HFFc6 (cell line): ENCODE results near the gene MAPK12. TPM values are rescaled to one million over a fixed set of nuclear protein-coding genes. Genes with fewer than 3 reads are reported as not detected.
A peak's percentile ranks its signal among the peaks of the same experiment; 100 is the strongest.

Experiments used
- DNase-seq: peaks from one replicate; pipeline ENCODE4 v3.0.0-alpha.2; 2018
- H3K27ac Mint-ChIP-seq: 2 replicates; pipeline ENCODE4 v1.8.0; 2020; ENCODE audit warnings: mild to moderate bottlenecking, mixed read lengths
- H3K27me3 Mint-ChIP-seq: 2 replicates; pipeline ENCODE4 v1.8.0; 2021; ENCODE audit warnings: mild to moderate bottlenecking, moderate library complexity, mixed read lengths; ENCODE audit not compliant: insufficient read depth
- H3K36me3 Mint-ChIP-seq: 2 replicates; pipeline ENCODE4 v1.8.0; 2021; ENCODE audit warnings: low read depth, mixed read lengths
- H3K4me1 Mint-ChIP-seq: 2 replicates; pipeline ENCODE4 v1.8.0; 2020; ENCODE audit warnings: low read depth, mixed read lengths
- H3K4me3 Mint-ChIP-seq: 2 replicates; pipeline ENCODE4 v1.8.0; 2020; ENCODE audit warnings: mild to moderate bottlenecking, moderate library complexity, mixed read lengths
- H3K9me3 Mint-ChIP-seq: 2 replicates; pipeline ENCODE4 v1.8.0; 2020; ENCODE audit warnings: mild to moderate bottlenecking, mixed read lengths
- CTCF ChIP-seq: fragments of 200-600 bp; sonication (generic); IDR thresholded peaks from 2 replicates; pipeline ENCODE4 v1.5.0; 2021; ENCODE audit warnings: antibody characterized with exemption, mild to moderate bottlenecking
- total RNA-seq, 6 experiments: library from RNA; stranded (reverse); fragmentation: NEBNext Ultra II Directional; extraction: Animal tissue kit (Norgen Biotek cat#: 25700); gene quantifications; 2 replicates in 1 of 6; 3 replicates in 5 of 6; pipeline ENCODE4 v1.2.3, GENCODE V29; 2021

Gene MAPK12
- total RNA-seq, 6 experiments from 2014 or later, result 31.4 to 39.5 (median 34.1) TPM

DNA sequence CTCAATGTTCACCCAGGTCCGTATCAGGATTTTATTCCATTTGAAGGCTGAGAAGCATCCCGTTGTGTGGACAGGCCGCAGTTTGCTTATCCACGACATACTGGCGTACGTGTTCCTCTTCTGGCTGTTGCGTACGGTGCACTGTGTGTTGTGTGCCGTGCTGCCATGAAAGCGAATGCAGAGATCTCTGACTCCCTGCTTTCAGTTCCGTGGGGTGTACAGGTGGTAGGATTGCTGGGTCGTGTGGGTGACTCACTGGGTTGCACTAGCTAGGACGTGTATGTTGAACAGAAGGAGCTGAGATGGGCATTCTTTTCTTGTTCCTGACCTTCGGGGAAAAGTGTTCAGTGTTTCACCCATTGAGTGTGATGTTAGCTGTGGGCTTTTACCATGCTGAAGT lies 50.3 kb downstream of the MAPK12 start:
- DNase-seq, result no peak
- peaks cover 37% of the 10 kb centered on the region for H3K36me3 Mint-ChIP-seq
- no peak overlapping the region for H3K4me3 Mint-ChIP-seq
- no peaks in the 10 kb centered on the region for H3K4me1 Mint-ChIP-seq
- TF ChIP-seq CTCF, result no peak
- no peak overlapping the region for H3K27ac Mint-ChIP-seq
- no peaks in the 10 kb centered on the region for H3K9me3 Mint-ChIP-seq
- H3K27me3 Mint-ChIP-seq, result peaks cover 8% of the 10 kb centered on the region

GRCh38 chr22:50210378-50211139 lies 50.9 kb downstream of the MAPK12 start:
- DNase-seq, result no peak
- no peak for TF ChIP-seq CTCF
- Mint-ChIP-seq H3K4me1 (no peaks in the 10 kb centered on the region), H3K27ac (no peak overlapping the region), H3K4me3 (no peak overlapping the region), H3K27me3 (peaks cover 8% of the 10 kb centered on the region), H3K9me3 (no peaks in the 10 kb centered on the region), H3K36me3 (peaks cover 37% of the 10 kb centered on the region)

DNA sequence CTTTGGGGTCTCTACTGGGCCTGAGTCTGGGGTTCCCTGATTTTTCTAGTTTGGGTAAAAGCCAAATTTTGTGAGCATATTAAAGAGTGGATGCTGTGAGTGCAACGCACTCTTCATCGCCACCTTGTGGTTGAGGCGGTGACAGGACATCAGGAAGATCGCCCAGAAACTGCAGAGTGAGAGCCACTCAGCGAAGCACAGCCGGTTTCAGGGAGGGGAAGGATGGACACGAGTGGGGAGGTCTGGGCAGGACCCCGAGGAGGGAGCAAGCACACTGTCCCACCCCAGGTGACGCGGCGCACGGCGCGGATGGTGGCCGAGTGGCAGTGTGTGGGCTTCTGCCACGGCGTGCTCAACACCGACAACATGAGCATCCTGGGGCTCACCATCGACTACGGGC lies 51.6 kb downstream of the MAPK12 start:
- H3K36me3 Mint-ChIP-seq, result peaks cover 35% of the 10 kb centered on the region
- H3K27me3 Mint-ChIP-seq, result peaks cover 8% of the 10 kb centered on the region
- peak; percentile 90 for TF ChIP-seq CTCF
- H3K9me3 Mint-ChIP-seq, result no peaks in the 10 kb centered on the region
- peak overlapping the region; percentile 18; the same call in 1 of the 2 replicates for H3K4me3 Mint-ChIP-seq
- H3K4me1 Mint-ChIP-seq, result no peaks in the 10 kb centered on the region
- peak; percentile 53 for DNase-seq
- 0 out of 2 replicates have a peak overlapping the region, but pooled peaks have one; percentile 1 for H3K27ac Mint-ChIP-seq

GRCh38 chr22:50208939-50209892 lies 52.3 kb downstream of the MAPK12 start:
- DNase-seq, result no peak
- TF ChIP-seq CTCF, result no peak
- Mint-ChIP-seq H3K27ac (no peak overlapping the region), H3K4me1 (no peaks in the 10 kb centered on the region), H3K36me3 (peaks cover 32% of the 10 kb centered on the region), H3K27me3 (peaks cover 8% of the 10 kb centered on the region), H3K9me3 (no peaks in the 10 kb centered on the region), H3K4me3 (no peak overlapping the region)

- TF ChIP-seq CTCF, result no peak
- Mint-ChIP-seq H3K4me3 (no peak overlapping the region), H3K36me3 (peaks cover 32% of the 10 kb centered on the region)
These were observed 53.0 kb downstream of the MAPK12 start for GRCh38 chr22:50208430-50208938.

More at GRCh38 chr22:50208430-50208938, 53.0 kb downstream of the MAPK12 start:
- H3K4me1 Mint-ChIP-seq, result no peaks in the 10 kb centered on the region
- DNase-seq, result no peak
- H3K9me3 Mint-ChIP-seq, result no peaks in the 10 kb centered on the region
- no peak overlapping the region for H3K27ac Mint-ChIP-seq
- H3K27me3 Mint-ChIP-seq, result peaks cover 8% of the 10 kb centered on the region
